HCT116 (cell line): ENCODE measurements around the gene FGGY. TPM values are rescaled to one million over a fixed set of nuclear protein-coding genes. Genes with fewer than 3 reads are reported as not detected.

Experiments used
- ATAC-seq: fragments of 200-7000 bp; cut with Tn5 transposase; 2 replicates; pipeline ENCODE4 v1.9.1; 2020; ENCODE audit warnings: mild to moderate bottlenecking, moderate library complexity
- BruUV-seq: library from RNA; stranded (reverse); fragments of 400-500 nt; replicated peaks from 2 replicates; lab custom pipeline; 2021; lab: Mats Ljungman, UMichigan
- CTCF ChIA-PET: fragments of 300-600 bp; sonication (Branson Sonifier 250); formaldehyde crosslinking; loops from one replicate; lab custom pipeline; 2021; ENCODE audit warnings: antibody characterized with exemption; lab: Charles Lee
- POLR2A ChIA-PET: fragments of 300-600, 350-600 bp; sonication (Branson Sonifier 250); formaldehyde crosslinking; loops from one replicate; lab custom pipeline; 2021; ENCODE audit warnings: antibody characterized with exemption; lab: Charles Lee
- RAD21 ChIA-PET, 2 experiments: fragments of 300-600 bp; sonication (Branson Sonifier 250); formaldehyde crosslinking; loops; one replicate each; lab custom pipeline; 2023; ENCODE audit warnings: low total read pairs in 2 of 2; ENCODE audit not compliant: uncharacterized antibody in 2 of 2, unreplicated experiment in 2 of 2, low non-redundant PET in 1 of 2; lab: Charles Lee
- DNase-seq: peaks from one replicate; pipeline ENCODE4 v3.0.0-alpha.2; 2010; ENCODE audit warnings: low read depth, low spot score
- H2AFZ ChIP-seq: fragments of 200-600 bp; shearing (Covaris generic), sonication (generic); 2 replicates; pipeline ENCODE4 v1.6.1; 2017; ENCODE audit warnings: low read depth, mixed run types, mixed read lengths, antibody characterized with exemption, low read length; ENCODE audit not compliant: poor library complexity, severe bottlenecking
- H3K27ac ChIP-seq: 2 replicates; pipeline ENCODE4 v1.5.1; 2012; ENCODE audit warnings: low read depth, low read length
- H3K27me3 ChIP-seq: fragments of 200-600 bp; sonication (generic); 2 replicates; pipeline ENCODE4 v1.6.1; 2016; ENCODE audit warnings: mixed run types, low read length, mixed read lengths; ENCODE audit not compliant: insufficient read depth
- H3K36me3 ChIP-seq, 2 experiments: fragments of 200-500 bp in 1 of 2; fragments of 200-600 bp in 1 of 2; sonication (Bioruptor generic) in 1 of 2; sonication (generic) in 1 of 2; 2 replicates each; pipeline versions ENCODE4 v1.5.1 to v1.6.1; 2014 to 2016; ENCODE audit warnings: low read length in 2 of 2, inconsistent platforms in 1 of 2, mixed read lengths in 1 of 2, mixed run types in 1 of 2; ENCODE audit not compliant: insufficient read depth in 2 of 2, control insufficient read depth in 1 of 2
- H3K4me1 ChIP-seq, 2 experiments: fragments of 200-600 bp in 1 of 2; sonication (generic) in 1 of 2; 2 replicates each; pipeline versions ENCODE4 v1.5.1 to v1.6.1; 2012 to 2017; ENCODE audit warnings: low read length in 2 of 2, inconsistent platforms in 1 of 2, mild to moderate bottlenecking in 1 of 2, mixed read lengths in 1 of 2, mixed run types in 1 of 2, moderate library complexity in 1 of 2; ENCODE audit not compliant: insufficient read depth in 2 of 2, control insufficient read depth in 1 of 2
- H3K4me2 ChIP-seq: fragments of 200-600 bp; sonication (generic); 2 replicates; pipeline ENCODE4 v1.6.1; 2017; ENCODE audit warnings: mixed run types, low read length, mixed read lengths
- H3K4me3 ChIP-seq, 2 experiments: fragments of 200-600 bp in 1 of 2; sonication (generic) in 1 of 2; replicated peaks in 1 of 2; 2 replicates each; pipeline ENCODE4 v1.5.1; 2011 to 2016; ENCODE audit warnings: low read length in 2 of 2, control low read depth in 1 of 2, low read depth in 1 of 2, mild to moderate bottlenecking in 1 of 2, mixed read lengths in 1 of 2, mixed run types in 1 of 2
- H3K79me2 ChIP-seq: fragments of 200-600 bp; sonication (generic); 2 replicates; pipeline ENCODE4 v1.6.1; 2017; ENCODE audit warnings: mild to moderate bottlenecking, mixed run types, low read length, moderate library complexity, mixed read lengths; ENCODE audit not compliant: insufficient read depth
- H3K9ac ChIP-seq: fragments of 200-600 bp; sonication (generic); 2 replicates; pipeline ENCODE4 v1.6.1; 2016; ENCODE audit warnings: low read length, mixed read lengths
- H3K9me2 ChIP-seq: fragments of 200-600 bp; sonication (generic), shearing (Covaris generic); 2 replicates; pipeline ENCODE4 v1.6.1; 2017; ENCODE audit warnings: mixed run types, mild to moderate bottlenecking, moderate library complexity; ENCODE audit not compliant: insufficient read depth
- H3K9me3 ChIP-seq, 2 experiments: fragments of 200-500 bp in 1 of 2; fragments of 200-600 bp in 1 of 2; sonication (Bioruptor generic) in 1 of 2; sonication (generic) in 1 of 2; 2 replicates each; pipeline ENCODE4 v1.6.1; 2014 to 2017; ENCODE audit warnings: low read length in 2 of 2, mixed read lengths in 2 of 2, inconsistent platforms in 1 of 2, low read depth in 1 of 2, mild to moderate bottlenecking in 1 of 2, mixed run types in 1 of 2, moderate library complexity in 1 of 2; ENCODE audit not compliant: control insufficient read depth in 1 of 2, insufficient read depth in 1 of 2
- H4K20me1 ChIP-seq: fragments of 200-600 bp; sonication (generic), shearing (Covaris generic); 2 replicates; pipeline ENCODE4 v1.6.1; 2017; ENCODE audit warnings: mixed run types, mild to moderate bottlenecking, moderate library complexity; ENCODE audit not compliant: insufficient read depth
- ATF3 ChIP-seq: IDR thresholded peaks from 2 replicates; pipeline ENCODE4 v1.6.1; 2012
- ELF1 ChIP-seq: IDR thresholded peaks from 2 replicates; pipeline ENCODE4 v1.6.1; 2012; ENCODE audit warnings: low read depth, borderline replicate concordance
- RAD21 ChIP-seq: IDR thresholded peaks from 2 replicates; pipeline ENCODE4 v1.6.1; 2012; ENCODE audit warnings: low read depth, mild to moderate bottlenecking
- SP1 ChIP-seq: IDR thresholded peaks from 2 replicates; pipeline ENCODE4 v1.6.1; 2012; ENCODE audit warnings: low read depth
- intact Hi-C: fragments of 100-400 bp; cut with micrococcal nuclease; formaldehyde crosslinking; loops from 2 replicates; pipeline ENCODE4 v1.10.0; 2022
- total RNA-seq: library from RNA; stranded (reverse); gene quantifications from one replicate; pipeline ENCODE4 v1.2.1, GENCODE V29; 2021; ENCODE audit not compliant: unreplicated experiment

The FGGY gene
- total RNA-seq, 1 experiment from 2014 or later = 10.6 TPM

- Histone ChIP-seq H3K9me2 (no peaks in the 10 kb centered on the region), H2AFZ (no peak overlapping the region), H3K27me3 (no peaks in the 10 kb centered on the region), H3K4me2 (no peak overlapping the region), H3K36me3 (no peaks in the 10 kb centered on the region), H3K9me3 (no peaks in the 10 kb centered on the region), H3K4me1 (peaks cover 4 to 23% of the 10 kb centered on the region in 2 experiments; a peak in 3 of 4 replicates), H3K27ac (no peak overlapping the region), H4K20me1 (no peaks in the 10 kb centered on the region), H3K79me2 (no peaks in the 10 kb centered on the region), H3K4me3 (no peak overlapping the region), H3K9ac (no peak overlapping the region)
- intact Hi-C loops = loop anchor here (5.0 kb wide), 3 partner anchors 458 to 1103 kb away; partner anchors contain the start of gene FGGY
- ATAC-seq (no peak), DNase-seq (no peak)
- BruUV-seq = no TSS peak
- ChIA-PET RAD21 (no interaction called here), CTCF (no interaction called here), POLR2A (no interaction called here)
- TF ChIP-seq ATF3 (no peak), RAD21 (no peak)
Measured at GRCh38 chr1:59755069-59755685, 458.3 kb downstream of the FGGY start.

- Histone ChIP-seq H3K4me1 (peaks cover 0 to 8% of the 10 kb centered on the region in 2 experiments; a peak in 2 of 4 replicates), H3K9me2 (no peaks in the 10 kb centered on the region), H3K27ac (no peak overlapping the region), H3K79me2 (no peaks in the 10 kb centered on the region), H3K36me3 (no peaks in the 10 kb centered on the region), H3K9me3 (no peaks in the 10 kb centered on the region), H4K20me1 (no peaks in the 10 kb centered on the region), H2AFZ (no peak overlapping the region), H3K4me2 (no peak overlapping the region), H3K27me3 (no peaks in the 10 kb centered on the region), H3K4me3 (no peak overlapping the region), H3K9ac (no peak overlapping the region)
- intact Hi-C loops = loop anchor here (5.0 kb wide), 3 partner anchors 460 to 1105 kb away; partner anchors contain the start of gene FGGY
- BruUV-seq = no TSS peak
- DNase-seq (no peak), ATAC-seq (no peak)
- no peak for TF ChIP-seq ELF1
- TF ChIP-seq SP1 = no peak
- POLR2A ChIA-PET = no interaction called here
- RAD21 ChIA-PET = no interaction called here
- CTCF ChIA-PET = no interaction called here
Measured at GRCh38 chr1:59757197-59757747, 460.4 kb downstream of the FGGY start.
